Erythroblast (primary cell): Measurements from ENCODE around the gene IRGC.

Experiments used
- DNase-seq, 2 experiments: peaks; one replicate each; lab custom pipeline; 2025; lab: John Stamatoyannopoulos, UW
- GATA1 ChIP-seq: IDR thresholded peaks from 2 replicates; pipeline ENCODE4 v1.6.1; 2011; ENCODE audit warnings: low read depth, mild to moderate bottlenecking, control low read depth, low read length, moderate library complexity
- POLR2A ChIP-seq: IDR thresholded peaks from 2 replicates; pipeline ENCODE4 v1.6.1; 2011; ENCODE audit warnings: mild to moderate bottlenecking, low read length

The IRGC gene

DNA sequence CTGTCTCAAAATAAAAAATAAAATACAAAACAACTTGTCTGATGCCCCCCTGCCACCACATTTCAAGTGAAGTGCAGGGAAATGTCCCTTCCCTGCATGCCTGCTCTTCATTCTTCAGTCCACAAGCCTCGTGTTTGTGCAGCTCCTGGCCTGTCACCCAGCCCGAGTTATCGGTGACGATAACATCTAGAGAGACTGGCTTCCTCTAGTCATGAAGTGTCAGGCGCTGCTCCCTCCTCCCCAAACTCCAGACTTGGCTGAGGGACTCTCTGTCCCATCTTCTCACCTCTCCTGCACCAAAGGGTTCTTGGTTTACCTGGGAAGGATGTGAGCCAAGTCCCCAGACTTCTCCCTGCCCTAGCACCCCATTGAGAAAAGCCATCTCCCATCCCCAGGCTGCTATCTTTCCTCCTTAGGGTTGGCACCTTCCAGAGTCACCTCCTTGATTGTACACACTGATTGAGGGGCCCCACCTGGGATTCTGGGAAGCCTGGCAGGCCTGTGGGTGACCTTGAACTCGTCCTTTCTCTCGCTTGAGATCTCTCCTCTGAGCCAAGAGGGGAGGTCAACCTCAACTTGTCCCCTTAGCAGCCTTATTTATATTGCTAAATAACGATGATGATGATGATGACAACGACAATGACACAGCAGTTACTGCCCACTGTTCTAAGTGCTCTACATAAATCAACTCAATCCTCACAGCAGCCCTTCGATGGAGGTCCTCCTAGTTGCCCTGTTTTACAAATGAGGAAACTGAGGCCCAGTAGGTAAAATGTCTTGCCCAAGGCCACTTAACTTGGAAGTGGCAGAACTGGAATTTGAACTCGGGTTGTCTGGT is 32.8 kb upstream of the IRGC start:
- TF ChIP-seq POLR2A (no peak), GATA1 (no peak)
- peak; percentile 19 to 24 for DNase-seq

DNA sequence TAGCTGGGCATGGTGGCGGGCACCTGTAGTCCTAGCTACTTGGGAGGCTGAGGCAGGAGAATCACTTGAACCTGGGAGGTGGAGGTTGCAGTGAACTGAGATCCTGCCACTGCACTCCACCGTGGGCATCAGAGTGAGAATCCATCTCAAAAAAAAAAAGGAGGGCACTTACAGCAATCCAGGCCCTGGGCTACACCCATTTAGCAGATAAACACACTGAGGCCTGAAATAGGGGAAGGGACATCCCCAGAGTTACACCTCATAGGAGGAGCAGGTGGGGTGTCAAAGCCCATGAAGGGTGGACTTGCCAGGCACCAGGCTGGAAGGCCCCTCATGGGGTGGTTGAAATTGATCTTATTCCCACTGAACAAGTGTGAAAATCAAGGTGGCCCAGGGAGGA is 32.0 kb upstream of the IRGC start:
- DNase-seq = no peak
- TF ChIP-seq GATA1 (no peak), POLR2A (no peak)

DNA sequence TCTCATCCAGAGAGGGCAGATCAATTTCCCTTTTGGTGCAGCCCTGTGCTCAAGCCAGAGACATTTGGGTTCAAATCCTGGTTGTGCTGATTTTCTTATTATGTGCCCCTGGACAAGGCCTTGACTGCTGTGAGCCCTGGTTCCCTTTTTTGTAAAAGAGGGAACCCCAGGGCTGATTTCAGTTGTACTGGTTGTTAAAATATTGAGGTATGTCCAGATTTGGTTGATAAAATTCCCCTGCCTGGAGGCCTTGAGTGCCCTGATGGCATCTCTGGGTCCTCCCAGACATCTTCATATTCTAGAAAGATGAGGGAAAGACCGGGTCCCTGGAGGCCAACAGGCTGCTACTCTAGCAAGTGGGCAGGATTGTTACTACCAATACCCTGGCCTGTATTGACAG is 31.6 kb upstream of the IRGC start:
- no peak for TF ChIP-seq GATA1
- no peak for TF ChIP-seq POLR2A
- DNase-seq = no peak

DNA sequence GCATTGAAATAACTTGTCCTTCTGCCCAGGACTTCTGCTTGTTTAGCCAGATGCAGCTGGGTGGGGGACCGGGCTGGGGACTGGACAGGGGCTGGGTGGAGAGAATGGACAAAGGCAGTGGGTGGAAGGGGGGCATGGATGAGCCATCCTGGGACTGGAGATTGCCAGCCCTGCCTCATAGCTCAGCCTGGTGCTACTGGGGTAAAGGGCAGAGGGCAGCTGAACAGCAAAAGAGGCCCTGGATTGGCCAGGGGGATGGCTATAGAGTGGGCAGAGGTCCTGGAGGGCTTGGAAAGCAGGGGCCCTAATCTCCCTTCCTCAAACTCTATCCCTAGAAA is 28.2 kb upstream of the IRGC start:
- no peak for DNase-seq
- TF ChIP-seq GATA1 (no peak), POLR2A (no peak)

DNA sequence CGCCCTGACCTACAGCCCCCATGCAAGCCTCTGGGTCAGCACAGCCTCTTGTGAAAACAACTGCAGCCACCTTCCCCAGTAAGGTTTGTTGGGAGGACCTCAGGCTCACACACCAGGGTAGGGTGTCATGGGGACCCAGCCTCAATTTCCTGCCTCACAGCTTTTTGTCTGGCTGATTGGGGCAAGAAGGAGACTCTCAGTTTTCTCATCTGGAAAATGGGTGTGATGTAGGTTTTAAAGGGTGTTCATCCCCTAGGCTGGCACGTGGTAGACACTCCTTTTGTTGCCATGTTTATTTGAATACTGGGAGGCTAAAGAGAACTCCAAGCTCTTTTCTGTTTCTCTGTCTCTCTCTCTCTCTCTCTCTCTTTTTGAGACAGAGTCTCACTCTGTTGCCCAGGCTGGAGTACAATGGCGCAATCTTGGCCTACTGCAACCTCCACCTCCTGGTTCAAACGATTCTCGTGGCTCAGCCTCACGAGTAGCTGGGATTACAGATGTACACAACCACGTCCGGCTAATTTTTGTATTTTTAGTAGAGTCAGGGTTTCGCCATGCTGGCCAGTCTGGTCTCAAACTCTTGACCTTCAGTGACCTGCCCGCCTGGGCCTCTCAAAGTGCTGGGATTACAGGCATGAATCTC is 27.7 kb upstream of the IRGC start:
- no peak for TF ChIP-seq POLR2A
- TF ChIP-seq GATA1 = no peak
- no peak for DNase-seq

DNA sequence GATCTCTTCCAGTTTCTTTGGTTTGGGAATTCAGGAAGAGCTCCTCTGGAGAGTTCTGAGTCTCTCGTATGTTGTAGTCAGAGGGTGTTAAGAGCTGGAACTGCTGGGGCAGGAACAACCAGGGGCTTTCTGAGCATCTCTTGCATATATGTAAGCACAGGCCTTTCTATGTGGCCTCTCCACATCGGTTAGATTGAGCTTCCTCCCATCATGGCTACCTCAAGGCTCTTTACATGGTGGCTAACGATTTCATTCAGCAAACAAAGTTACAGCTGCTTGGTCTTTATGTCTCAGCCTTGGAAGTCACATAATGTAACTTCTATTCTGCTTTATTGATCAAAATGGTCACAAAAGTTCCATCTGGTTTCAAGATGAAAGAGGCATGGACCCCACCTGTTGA is 25.4 kb upstream of the IRGC start:
- DNase-seq = no peak
- no peak for TF ChIP-seq GATA1
- no peak for TF ChIP-seq POLR2A

DNA sequence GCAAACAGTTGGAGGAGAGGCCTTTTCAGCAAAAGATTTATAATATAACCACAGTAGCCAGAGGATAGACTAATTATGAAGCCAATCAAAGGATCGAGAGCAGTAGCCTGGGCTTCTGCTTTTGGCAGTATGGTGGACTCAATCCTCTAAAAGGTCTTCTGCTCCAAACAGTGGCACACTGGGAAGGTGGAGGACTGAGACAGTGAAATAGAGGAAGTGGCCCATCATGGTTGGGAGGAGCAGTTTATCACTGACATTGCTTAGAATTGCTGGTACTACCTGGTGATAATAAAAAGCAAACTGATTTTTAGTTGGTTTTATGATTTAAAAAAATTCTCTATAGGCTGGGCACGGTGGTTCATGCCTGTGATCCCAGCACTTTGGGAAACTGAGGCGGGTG is 25.0 kb upstream of the IRGC start:
- TF ChIP-seq GATA1 (no peak), POLR2A (no peak)
- no peak for DNase-seq

DNA sequence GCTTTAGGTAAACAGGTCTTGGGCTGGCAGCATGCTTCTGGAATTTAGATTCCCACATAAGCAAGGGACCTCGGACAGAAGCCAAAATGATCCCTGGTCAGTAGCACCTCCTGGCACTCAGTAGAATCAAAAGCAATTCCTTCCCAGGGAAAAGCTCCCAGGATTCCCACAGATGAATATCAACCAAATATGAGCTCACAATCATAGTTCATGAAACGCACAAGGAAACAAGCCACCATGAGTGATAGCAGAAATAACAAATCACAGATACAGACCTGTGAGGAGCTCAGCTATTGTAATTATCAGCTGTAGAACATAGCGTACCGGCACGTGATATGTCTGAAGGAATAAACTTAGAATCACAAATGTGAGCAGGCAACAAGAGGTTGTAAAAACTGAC is 24.1 kb upstream of the IRGC start:
- no peak for DNase-seq
- TF ChIP-seq GATA1 (no peak), POLR2A (no peak)

DNA sequence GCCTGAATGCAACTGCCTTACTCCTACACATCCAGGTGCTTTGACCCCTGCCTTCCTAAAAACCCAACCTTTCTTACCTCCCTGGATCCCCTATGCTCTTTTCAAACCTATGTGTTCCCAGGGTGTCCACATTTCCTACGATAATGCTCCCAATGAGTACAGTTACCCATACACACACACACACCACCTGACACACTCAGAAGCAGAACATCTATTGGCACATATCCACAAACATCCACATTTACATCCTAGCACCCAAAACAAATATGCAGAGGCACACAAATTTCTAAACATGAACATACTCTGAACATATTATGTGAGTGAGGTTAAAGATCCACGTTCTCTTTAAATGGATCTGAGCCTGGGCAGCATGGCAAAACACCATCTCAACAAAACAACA is 23.5 kb upstream of the IRGC start:
- DNase-seq = no peak
- TF ChIP-seq GATA1 = no peak
- TF ChIP-seq POLR2A = no peak

DNA sequence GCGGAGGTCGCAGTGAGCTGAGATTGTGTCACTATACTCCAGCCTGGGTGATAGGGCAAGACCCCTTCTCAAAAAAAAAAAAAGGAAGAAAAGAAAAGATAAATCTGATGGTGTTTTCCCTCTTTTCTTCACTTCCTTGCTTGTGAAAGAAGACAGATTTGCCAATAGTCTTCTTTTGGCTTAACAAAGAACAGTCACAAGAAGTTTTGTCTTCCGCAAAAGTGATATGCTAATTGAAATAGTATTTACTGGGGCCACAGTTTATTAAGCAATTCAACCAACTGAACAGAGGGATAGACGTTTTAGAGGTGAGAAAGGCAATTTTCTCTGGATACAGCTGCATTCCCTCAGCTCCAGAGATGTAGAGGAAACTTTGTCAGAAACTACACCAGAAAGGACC is 23.0 kb upstream of the IRGC start:
- no peak for DNase-seq
- TF ChIP-seq GATA1 (no peak), POLR2A (no peak)

DNA sequence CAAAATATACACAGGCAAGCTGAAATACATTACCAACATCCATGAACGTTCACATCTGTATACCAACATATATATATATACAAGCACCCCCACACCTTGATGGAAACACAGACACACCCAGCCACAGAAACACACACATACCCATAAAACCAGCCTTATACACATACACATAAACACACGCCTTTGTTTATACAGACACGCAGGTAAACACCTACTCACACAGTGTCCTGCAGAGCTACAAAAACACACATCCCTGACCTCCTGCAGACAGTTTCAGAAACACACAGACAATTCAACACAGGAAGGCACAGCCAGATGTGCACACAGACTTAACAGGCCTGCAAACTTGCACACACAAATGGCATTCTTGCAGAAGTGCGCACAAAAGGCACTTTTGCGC is 21.3 kb upstream of the IRGC start:
- no peak for DNase-seq
- no peak for TF ChIP-seq GATA1

DNA sequence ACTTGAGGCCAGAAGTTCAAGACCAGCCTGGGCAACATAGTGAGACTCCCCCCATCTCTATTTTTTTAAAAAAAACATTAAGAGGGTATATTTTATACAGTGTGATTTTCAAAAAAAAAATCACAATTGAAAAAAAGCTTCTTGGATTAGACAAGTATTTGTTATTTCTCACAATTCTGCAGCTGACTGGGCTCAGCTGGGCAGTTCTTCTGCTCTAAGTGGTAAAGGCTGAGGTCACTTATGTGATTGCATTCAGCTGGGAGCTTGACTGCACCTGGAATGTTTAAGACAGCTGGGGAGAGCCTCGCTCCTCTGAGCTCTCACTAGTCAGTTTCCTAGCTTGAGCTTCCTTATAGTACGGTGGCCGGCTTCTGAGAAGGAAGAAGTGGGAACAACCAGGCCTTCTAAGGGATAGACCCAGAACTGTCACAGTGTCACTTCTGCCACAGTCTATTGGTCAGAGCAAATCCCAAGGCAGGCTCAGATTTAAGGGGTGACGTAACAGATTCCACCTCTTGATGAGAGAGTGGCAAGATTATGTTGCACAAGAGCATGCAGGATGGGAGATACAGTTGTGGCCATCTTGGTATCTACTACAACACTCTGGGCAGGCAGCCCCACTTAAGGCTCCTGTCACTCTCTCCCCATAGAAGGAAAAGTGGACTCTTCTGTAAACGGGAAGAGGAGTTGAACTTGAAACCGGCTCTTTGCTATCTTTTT is 19.7 kb upstream of the IRGC start:
- TF ChIP-seq POLR2A = no peak
- TF ChIP-seq GATA1 = no peak
- no peak for DNase-seq

DNA sequence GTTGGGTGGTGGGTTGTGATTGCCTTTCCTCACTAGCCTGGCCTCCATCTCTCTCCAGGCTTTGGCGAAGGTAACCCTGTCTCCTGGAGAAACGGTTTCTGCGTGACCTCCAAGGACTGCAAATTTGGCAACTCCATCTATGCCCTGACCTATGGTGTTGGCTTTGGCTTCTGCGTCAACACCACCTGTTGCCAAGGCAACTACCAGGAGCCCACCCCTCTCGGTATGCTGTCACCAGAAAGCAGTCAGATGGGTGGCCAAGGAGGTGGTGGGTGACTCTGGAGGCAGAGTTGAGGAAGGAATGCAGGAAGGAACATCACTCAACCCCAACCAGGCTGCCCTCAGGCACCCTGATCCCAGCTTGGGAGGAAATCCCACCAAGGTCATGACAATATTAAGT is 18.6 kb upstream of the IRGC start:
- TF ChIP-seq GATA1 (no peak), POLR2A (no peak)
- no peak for DNase-seq

DNA sequence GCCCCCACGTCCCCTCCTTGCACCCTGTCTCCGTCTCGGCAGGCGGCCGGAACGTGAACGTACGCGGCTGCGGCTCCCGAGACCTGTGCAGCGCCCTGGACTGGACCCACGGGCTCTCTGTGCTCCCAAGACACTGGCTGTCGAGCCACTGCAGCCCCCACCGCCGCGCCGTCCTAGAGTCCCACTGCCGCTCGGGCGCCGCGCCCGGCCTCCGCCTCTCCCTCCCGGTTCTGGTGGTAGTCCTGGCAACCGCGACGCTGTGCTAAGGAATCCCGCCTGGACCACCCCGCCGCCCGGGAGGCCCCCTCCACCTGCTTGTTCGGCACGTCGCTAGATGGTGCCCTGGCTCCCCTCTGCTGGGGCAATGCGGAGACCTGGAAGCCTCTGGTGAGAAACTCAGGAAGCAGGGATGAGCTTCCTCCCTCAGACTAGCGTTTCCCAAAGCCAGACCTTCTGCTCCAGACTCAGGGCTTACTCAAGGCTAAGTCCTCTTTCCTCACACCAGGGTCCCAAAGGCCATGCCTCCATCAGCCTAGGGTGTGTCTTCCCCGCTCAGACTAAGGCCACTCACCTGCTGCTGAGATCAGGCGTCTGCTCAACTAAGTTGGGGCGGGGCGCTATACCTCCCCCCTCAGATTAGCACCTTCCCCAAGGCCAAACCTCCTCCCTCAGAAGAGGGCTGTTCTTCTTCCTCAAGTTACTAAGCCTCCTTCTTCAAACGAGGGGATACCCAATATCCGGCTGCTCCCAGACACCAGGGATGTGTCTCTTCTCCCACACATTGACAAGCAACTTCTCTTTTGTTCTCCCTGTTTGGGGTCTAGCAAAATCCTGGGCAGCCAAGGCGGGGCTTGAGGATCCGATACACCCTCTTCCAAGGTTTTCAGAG is 16.1 kb upstream of the IRGC start:
- no peak for DNase-seq
- TF ChIP-seq POLR2A (no peak), GATA1 (no peak)
